ENCODE measurements around the gene HOMER2.
"Not testable (repeated sequence)": the region's sequence is repeated elsewhere in the genome, so short reads cannot be mapped to it uniquely, and the experiment has no call there.

The HOMER2 gene

GRCh38 chr15:82830427-82831173 is 121.9 kb downstream of the HOMER2 start:
- no peak for DNase-seq

- DNase-seq, result no peak
Observed at GRCh38 chr15:82829234-82829633, 123.3 kb downstream of the HOMER2 start.

- DNase-seq, result no peak
Observed at GRCh38 chr15:82828075-82828474, 124.4 kb downstream of the HOMER2 start.

- no peak for DNase-seq
Observed at GRCh38 chr15:82823049-82823448, 129.5 kb downstream of the HOMER2 start.

GRCh38 chr15:82821851-82822250 is 130.7 kb downstream of the HOMER2 start:
- not testable (repeated sequence) for DNase-seq

GRCh38 chr15:82821396-82821795 is 131.1 kb downstream of the HOMER2 start:
- not testable (repeated sequence) for DNase-seq

GRCh38 chr15:82820128-82820527 is 132.4 kb downstream of the HOMER2 start:
- no peak for DNase-seq

GRCh38 chr15:82812994-82813393 is 139.5 kb downstream of the HOMER2 start:
- no peak for DNase-seq

- DNase-seq, result no peak
Observed at GRCh38 chr15:82810890-82811426, 141.6 kb downstream of the HOMER2 start.

GRCh38 chr15:82810061-82810889 is 142.2 kb downstream of the HOMER2 start:
- peak; percentile 41 for DNase-seq

GRCh38 chr15:82809308-82810060 is 143.0 kb downstream of the HOMER2 start, which contains the start of gene WHAMM:
TSS of gene WHAMM (plus strand) at chr15:82809628. CDS start at chr15:82809727, 99 bp downstream.
- peak; percentile 96 for DNase-seq

- no peak for DNase-seq
Observed at GRCh38 chr15:82808634-82809041, 143.9 kb downstream of the HOMER2 start.

GRCh38 chr15:82807920-82808633 is 144.4 kb downstream of the HOMER2 start:
- DNase-seq, result no peak

GRCh38 chr15:82805994-82806406 is 146.5 kb downstream of the HOMER2 start, which contains the start of gene FSD2:
TSS of gene FSD2 (minus strand) at chr15:82806069. CDS start at chr15:82787390, 18,679 bp downstream.
- no peak for DNase-seq

- DNase-seq, result no peak
Observed at GRCh38 chr15:82804575-82804949, 148.0 kb downstream of the HOMER2 start.

- DNase-seq, result no peak
Observed at GRCh38 chr15:82803793-82804574, 148.5 kb downstream of the HOMER2 start.

GRCh38 chr15:82802497-82802896 is 150.0 kb downstream of the HOMER2 start:
- no peak for DNase-seq

- no peak for DNase-seq
Observed at GRCh38 chr15:82799183-82799841, 153.2 kb downstream of the HOMER2 start.
